Activated CD4-positive, alpha-beta T cell treated with anti-CD3 and anti-CD28 coated beads, Interleukin-2, amount 50 U/mL, for 1 hour (primary cell): Measurements from ENCODE around the gene OR8G1.
"Not testable (repeated sequence)": the region's sequence is repeated elsewhere in the genome, so short reads cannot be mapped to it uniquely, and the experiment has no call there.

Source experiments
- DNase-seq: peaks from one replicate; pipeline ENCODE4 v3.0.0-alpha.2; 2020

The OR8G1 gene

GRCh38 chr11:124249869-124250268 is 9.0 kb downstream of the OR8G1 start:
- not testable (repeated sequence) for DNase-seq

- no peak for DNase-seq
Observed at GRCh38 chr11:124256076-124256475, 15.2 kb downstream of the OR8G1 start, which contains the start of gene OR8G5. Gene OR8G5, plus strand, starts transcription at chr11:124256376. Its CDS starts 8,556 bp downstream, at chr11:124264932.

GRCh38 chr11:124265041-124265440 is 24.1 kb downstream of the OR8G1 start:
- not testable (repeated sequence) for DNase-seq

- DNase-seq = not testable (repeated sequence)
Observed at GRCh38 chr11:124270886-124271285, 30.0 kb downstream of the OR8G1 start.

GRCh38 chr11:124274000-124274399 is 33.1 kb downstream of the OR8G1 start:
- no peak for DNase-seq

- no peak for DNase-seq
Observed at GRCh38 chr11:124276081-124276480, 35.2 kb downstream of the OR8G1 start.

- no peak for DNase-seq
Observed at GRCh38 chr11:124277207-124277606, 36.3 kb downstream of the OR8G1 start.

- no peak for DNase-seq
Observed at GRCh38 chr11:124277804-124278203, 36.9 kb downstream of the OR8G1 start.

- no peak for DNase-seq
Observed at GRCh38 chr11:124278261-124278660, 37.4 kb downstream of the OR8G1 start.

GRCh38 chr11:124285610-124286344 is 44.9 kb downstream of the OR8G1 start:
- no peak for DNase-seq

- no peak for DNase-seq
Observed at GRCh38 chr11:124294687-124295086, 53.8 kb downstream of the OR8G1 start.

- DNase-seq = no peak
Observed at GRCh38 chr11:124296016-124296415, 55.1 kb downstream of the OR8G1 start.

GRCh38 chr11:124297921-124298320 is 57.0 kb downstream of the OR8G1 start:
- DNase-seq = no peak

GRCh38 chr11:124301548-124301947 is 60.7 kb downstream of the OR8G1 start:
- DNase-seq = no peak

- DNase-seq = no peak
Observed at GRCh38 chr11:124302347-124303125, 61.6 kb downstream of the OR8G1 start.
